ENCODE results near the gene BLID.

The BLID gene

DNA sequence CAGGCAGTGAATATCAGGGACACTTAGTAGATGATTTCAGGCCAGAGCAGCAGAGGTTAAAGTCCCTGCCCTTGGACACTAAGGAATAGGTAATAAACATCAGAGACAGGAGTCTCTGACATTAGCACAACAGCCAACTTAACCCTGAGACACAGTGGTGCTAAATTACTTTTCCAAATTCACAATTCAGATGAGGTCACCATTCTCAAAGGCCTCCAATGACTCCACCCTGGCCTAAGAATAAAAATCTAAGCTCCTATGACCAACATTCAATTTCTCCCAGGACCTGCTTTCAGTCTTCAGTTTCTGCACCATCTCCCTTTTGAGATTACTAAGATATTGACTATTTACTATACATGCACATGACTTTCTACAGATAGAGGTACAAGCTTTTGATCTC is 42.0 kb downstream of the BLID start:
- DNase-seq: no peak

- no peak for DNase-seq
Measured at GRCh38 chr11:122071709-122072202, 44.3 kb downstream of the BLID start.

DNA sequence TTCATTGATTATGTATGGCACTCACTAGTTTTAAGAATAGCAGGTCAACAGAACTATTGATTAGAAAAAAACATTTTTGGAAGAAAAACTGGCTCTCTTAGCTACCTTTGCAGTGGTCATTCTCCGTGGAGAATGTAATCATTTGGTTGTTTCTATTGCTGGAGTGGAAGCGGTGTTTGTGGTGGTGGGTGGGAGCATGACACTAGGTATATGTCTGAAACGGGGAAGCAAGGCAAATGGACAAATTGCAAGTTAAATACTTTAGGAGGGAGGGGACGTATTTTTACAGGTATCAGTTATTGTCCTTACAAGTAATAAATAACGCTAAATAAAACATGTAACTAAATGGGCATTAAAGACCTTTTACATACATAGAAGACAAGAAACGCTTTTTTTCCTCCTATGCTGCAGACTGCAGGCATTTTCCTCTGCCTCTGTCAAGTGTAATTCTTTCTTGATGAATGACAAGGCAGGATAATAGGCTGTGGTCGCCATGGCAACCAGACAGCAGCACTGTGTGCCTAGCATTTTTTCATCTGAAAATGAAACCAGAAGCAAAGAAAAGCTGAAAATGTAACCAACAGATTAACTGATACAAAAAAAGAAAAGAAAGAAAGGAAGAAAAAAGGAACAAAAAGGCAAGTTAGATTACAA is 46.2 kb downstream of the BLID start:
- no peak for DNase-seq

DNA sequence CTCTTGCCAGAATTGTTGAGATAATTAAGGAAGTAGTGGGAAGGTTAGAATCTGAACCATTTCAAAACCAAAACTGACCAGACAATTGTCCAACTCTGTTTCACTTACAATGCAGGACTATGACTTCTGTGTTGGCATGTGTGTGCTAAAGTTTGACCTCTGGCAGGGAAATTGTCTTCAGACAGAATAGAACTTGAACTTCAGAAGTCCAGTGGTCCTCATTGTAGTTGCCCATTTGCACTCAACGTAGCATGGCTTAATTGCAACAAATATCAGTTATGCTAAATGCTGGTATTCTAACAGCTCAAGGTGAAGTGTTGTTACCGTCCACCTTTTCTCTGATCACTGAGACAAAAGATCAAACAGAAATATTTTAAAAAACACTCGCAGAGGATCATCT is 47.2 kb downstream of the BLID start:
- DNase-seq: no peak

DNA sequence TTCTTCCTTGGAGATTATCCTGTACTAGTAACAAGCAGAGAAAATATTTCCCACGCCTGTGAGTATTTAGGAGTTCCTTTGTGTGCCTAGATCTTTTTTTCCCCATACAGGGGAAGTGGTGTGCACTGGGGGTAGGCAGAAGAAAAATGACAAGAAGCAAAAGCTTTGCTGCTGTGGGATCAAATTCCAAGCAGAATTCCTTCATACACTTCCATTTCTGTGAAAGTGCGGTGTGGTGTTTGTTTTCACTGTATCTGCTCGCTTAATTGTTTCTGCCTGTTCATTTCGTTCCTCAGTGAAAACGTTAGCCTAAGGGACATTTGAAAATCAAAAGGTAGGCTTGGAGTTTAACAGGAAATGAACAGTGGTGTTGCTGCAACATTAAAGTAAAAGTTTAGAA is 47.9 kb downstream of the BLID start:
- no peak for DNase-seq
